ENCODE data around the gene C17orf67. TPM values are rescaled to one million over a fixed set of nuclear protein-coding genes. Genes with fewer than 3 reads are reported as not detected.
A peak's percentile ranks its signal among the peaks of the same experiment; 100 is the strongest.

Gene C17orf67, protein sequence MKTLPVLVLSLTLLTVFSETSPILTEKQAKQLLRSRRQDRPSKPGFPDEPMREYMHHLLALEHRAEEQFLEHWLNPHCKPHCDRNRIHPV
- 0.88 and 1.0 TPM in 2 replicates for total RNA-seq (2021)
- long read RNA-seq: 0 reads

DNA sequence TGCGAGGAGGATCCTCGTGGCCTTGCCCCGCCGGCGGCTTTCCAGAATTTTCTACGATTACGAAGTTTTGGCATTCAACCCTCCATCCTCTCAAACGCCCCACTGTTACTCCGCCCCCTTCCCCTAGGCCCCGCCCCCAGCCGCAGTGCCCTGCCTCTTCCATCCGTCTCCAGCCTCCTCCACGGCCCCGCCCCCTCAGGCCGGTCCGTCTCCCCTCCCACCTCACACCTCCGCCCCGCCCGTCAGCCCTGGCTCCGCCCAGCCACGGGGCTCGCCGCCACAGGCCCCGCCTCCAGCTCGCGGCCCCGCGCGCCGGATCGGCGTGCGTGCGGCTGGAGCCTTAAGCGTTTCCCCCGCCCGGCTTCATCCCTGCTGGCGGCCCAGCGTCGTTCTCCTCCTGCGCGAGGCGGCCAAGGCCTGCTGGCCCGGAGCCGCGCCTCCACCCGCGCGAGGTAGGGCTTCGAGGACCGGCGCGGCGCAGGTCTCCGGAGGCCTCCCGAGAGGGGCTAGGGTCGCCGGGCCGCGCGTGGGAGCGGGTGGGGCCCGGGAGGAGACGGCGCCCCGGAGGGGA lies at the start of gene C17orf67, which contains the start of gene DGKE:
C17orf67 (minus strand) TSS at position 112 of the 571 bp plus-strand sequence. CDS start 18,110 bp downstream, outside the sequence.
DGKE (plus strand) TSS at position 343 of the 571 bp plus-strand sequence. CDS start 645 bp downstream, outside the sequence.
- Histone ChIP-seq H3K79me2 (ENCODE audit: insufficient read depth, low read length) (no peaks in the 10 kb centered on the region; the same call in 1 of the 2 replicates), H2AFZ (ENCODE audit: low read length) (no peak within 1 kb of the TSS), H2BK12ac (ENCODE audit: insufficient read length, low read depth, low read length) (no peak within 1 kb of the TSS), H2BK20ac (ENCODE audit: low read depth, low read length, poor library complexity, severe bottlenecking) (no peak within 1 kb of the TSS), H3K23me2 (ENCODE audit: insufficient read length, low read depth, low read length, poor library complexity, severe bottlenecking) (peaks cover 15% of the 10 kb centered on the region), H2BK120ac (ENCODE audit: low read depth, low read length, poor library complexity, severe bottlenecking) (no peak within 1 kb of the TSS), H3K4ac (ENCODE audit: low read depth, low read length) (no peak within 1 kb of the TSS), H4K20me1 (ENCODE audit: control insufficient read depth, insufficient read depth, insufficient read length) (no peaks in the 10 kb centered on the region), H4K5ac (ENCODE audit: insufficient read length, low read depth, low read length) (no peak within 1 kb of the TSS), H2BK5ac (ENCODE audit: insufficient read length, low read length) (no peak within 1 kb of the TSS), H3K4me1 (ENCODE audit: insufficient read depth, low read length) (no peaks in the 10 kb centered on the region; the same call in 1 of the 2 replicates), H3K56ac (ENCODE audit: insufficient read length, low read depth, low read length) (no peak within 1 kb of the TSS), H3K9me3 (ENCODE audit: control insufficient read depth, low read depth, low read length) (no peaks in the 10 kb centered on the region), H2AK5ac (ENCODE audit: insufficient read length, low read length) (no peak within 1 kb of the TSS), H4K8ac (replicated peaks; ENCODE audit: insufficient read length, low read depth, low read length) (no peak within 1 kb of the TSS), H3K27ac (ENCODE audit: insufficient read length, low read depth, low read length) (no peak within 1 kb of the TSS), H3K27me3 (ENCODE audit: insufficient read depth, low read length) (peaks cover 5% of the 10 kb centered on the region; the same call in 1 of the 2 replicates), H3T11ph (ENCODE audit: low read length) (no peak within 1 kb of the TSS), H4K91ac (ENCODE audit: insufficient read length, low read depth, low read length) (no peak within 1 kb of the TSS), H3K14ac (ENCODE audit: insufficient read depth, low read length) (peak within 1 kb of the TSS; percentile 64), H2BK15ac (ENCODE audit: low read depth, low read length) (no peak within 1 kb of the TSS), H3K4me2 (ENCODE audit: insufficient read depth, insufficient read length, low read length) (peak within 1 kb of the TSS; percentile 86), H3K18ac (ENCODE audit: insufficient read length, low read depth, low read length) (no peak within 1 kb of the TSS), H3K9ac (ENCODE audit: extremely low read depth, insufficient read length, low read length) (no peak within 1 kb of the TSS), H3K23ac (ENCODE audit: insufficient read length, low read depth, low read length) (no peak within 1 kb of the TSS), H3K79me1 (ENCODE audit: insufficient read depth, low read depth, low read length, poor library complexity, severe bottlenecking) (no peaks in the 10 kb centered on the region)
- H3K36me3 Mint-ChIP-seq (ENCODE audit: insufficient read depth in 1 of 3, low read depth in 3 of 3): peaks cover 16 to 20% (median 17%) of the 10 kb centered on the region in 3 experiments
- peaks cover 42% of the 10 kb centered on the region for H3K27me3 Mint-ChIP-seq (ENCODE audit: low read depth)
- TF ChIP-seq, protein P1, sequence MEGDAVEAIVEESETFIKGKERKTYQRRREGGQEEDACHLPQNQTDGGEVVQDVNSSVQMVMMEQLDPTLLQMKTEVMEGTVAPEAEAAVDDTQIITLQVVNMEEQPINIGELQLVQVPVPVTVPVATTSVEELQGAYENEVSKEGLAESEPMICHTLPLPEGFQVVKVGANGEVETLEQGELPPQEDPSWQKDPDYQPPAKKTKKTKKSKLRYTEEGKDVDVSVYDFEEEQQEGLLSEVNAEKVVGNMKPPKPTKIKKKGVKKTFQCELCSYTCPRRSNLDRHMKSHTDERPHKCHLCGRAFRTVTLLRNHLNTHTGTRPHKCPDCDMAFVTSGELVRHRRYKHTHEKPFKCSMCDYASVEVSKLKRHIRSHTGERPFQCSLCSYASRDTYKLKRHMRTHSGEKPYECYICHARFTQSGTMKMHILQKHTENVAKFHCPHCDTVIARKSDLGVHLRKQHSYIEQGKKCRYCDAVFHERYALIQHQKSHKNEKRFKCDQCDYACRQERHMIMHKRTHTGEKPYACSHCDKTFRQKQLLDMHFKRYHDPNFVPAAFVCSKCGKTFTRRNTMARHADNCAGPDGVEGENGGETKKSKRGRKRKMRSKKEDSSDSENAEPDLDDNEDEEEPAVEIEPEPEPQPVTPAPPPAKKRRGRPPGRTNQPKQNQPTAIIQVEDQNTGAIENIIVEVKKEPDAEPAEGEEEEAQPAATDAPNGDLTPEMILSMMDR (conservative IDR thresholded peaks at IDR 0.05): no peak
- peak; percentile 98 for DNase-seq
- no peaks in the 10 kb centered on the region; a peak in 1 of 5 replicates for H3K9me3 Mint-ChIP-seq
- peak within 1 kb of the TSS; percentile 80 to 90 for H3K4me3 Mint-ChIP-seq
- H3K27ac Mint-ChIP-seq: no peak within 1 kb of the TSS; a peak in 1 of 7 replicates
- H3K4me1 Mint-ChIP-seq: peaks cover 26 to 33% of the 10 kb centered on the region in 2 experiments
- no CpG with 5 or more reads among the region's 66 CpGs for WGBS (ENCODE audit: extremely low coverage, insufficient read length, low lambda C conversion rate)

All from H9 (cell line).